IPS-NIHi7 (cell line): ENCODE measurements around the gene TMC1.
"Not testable (repeated sequence)": the region's sequence is repeated elsewhere in the genome, so short reads cannot be mapped to it uniquely, and the experiment has no call there.

Source experiments
- DNase-seq: peaks from one replicate; pipeline ENCODE4 v3.0.0; 2012; ENCODE audit warnings: mixed read lengths; ENCODE audit errors: extremely low spot score

Gene TMC1

GRCh38 chr9:72763022-72763421 lies 241.6 kb downstream of the TMC1 start:
- no peak for DNase-seq

- DNase-seq, result no peak
Measured at GRCh38 chr9:72769546-72769945, 248.1 kb downstream of the TMC1 start.

- no peak for DNase-seq
Measured at GRCh38 chr9:72772661-72773060, 251.3 kb downstream of the TMC1 start.

- DNase-seq, result no peak
Measured at GRCh38 chr9:72773570-72773969, 252.2 kb downstream of the TMC1 start.

GRCh38 chr9:72775570-72775969 lies 254.2 kb downstream of the TMC1 start:
- no peak for DNase-seq

- no peak for DNase-seq
Measured at GRCh38 chr9:72779614-72780013, 258.2 kb downstream of the TMC1 start.

GRCh38 chr9:72786948-72787347 lies 265.5 kb downstream of the TMC1 start:
- no peak for DNase-seq

- DNase-seq, result no peak
Measured at GRCh38 chr9:72788966-72789735, 267.7 kb downstream of the TMC1 start.

- no peak for DNase-seq
Measured at GRCh38 chr9:72789885-72790284, 268.5 kb downstream of the TMC1 start.

- no peak for DNase-seq
Measured at GRCh38 chr9:72790989-72791388, 269.6 kb downstream of the TMC1 start.

GRCh38 chr9:72791436-72791835 lies 270.0 kb downstream of the TMC1 start:
- no peak for DNase-seq

GRCh38 chr9:72794946-72795345 lies 273.5 kb downstream of the TMC1 start:
- no peak for DNase-seq

GRCh38 chr9:72800328-72800994 lies 279.1 kb downstream of the TMC1 start:
- DNase-seq, result no peak

GRCh38 chr9:72805238-72805637 lies 283.8 kb downstream of the TMC1 start:
- DNase-seq, result no peak

GRCh38 chr9:72806313-72806809 lies 285.0 kb downstream of the TMC1 start:
- not testable (repeated sequence) for DNase-seq

GRCh38 chr9:72807765-72808445 lies 286.5 kb downstream of the TMC1 start:
- peak; percentile 29 for DNase-seq

- DNase-seq, result no peak
Measured at GRCh38 chr9:72808446-72808768, 287.0 kb downstream of the TMC1 start.

GRCh38 chr9:72809586-72809985 lies 288.2 kb downstream of the TMC1 start:
- DNase-seq, result no peak

GRCh38 chr9:72812559-72813111 lies 291.2 kb downstream of the TMC1 start:
- no peak for DNase-seq

- no peak for DNase-seq
Measured at GRCh38 chr9:72813544-72813943, 292.1 kb downstream of the TMC1 start.

GRCh38 chr9:72814083-72814597 lies 292.7 kb downstream of the TMC1 start:
- DNase-seq, result no peak

GRCh38 chr9:72816666-72817065 lies 295.3 kb downstream of the TMC1 start:
- DNase-seq, result no peak
